Measurements from ENCODE around the gene VWF.

DNA sequence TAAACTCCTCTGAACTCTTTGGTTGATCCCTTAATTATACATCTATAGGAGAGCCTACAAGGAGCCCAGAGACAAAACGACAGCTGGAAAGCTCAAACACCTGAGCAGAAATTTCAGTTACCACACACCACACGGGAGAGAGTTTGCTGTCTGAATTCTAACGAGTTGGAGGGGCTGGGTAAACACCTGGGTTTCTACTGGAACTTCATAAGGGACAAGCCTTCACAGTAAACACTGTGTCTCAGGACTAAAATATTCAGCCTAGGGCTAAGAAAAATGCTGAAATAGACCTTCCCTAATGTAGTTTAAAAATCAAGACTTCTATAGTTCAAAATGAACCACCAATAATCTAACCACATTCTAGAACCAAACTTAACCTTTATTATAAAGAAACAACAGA lies 169.8 kb downstream of the VWF start:
- TF ChIP-seq POLR2A (IDR thresholded peaks at IDR 0.05; ENCODE audit: low read length) (no peak), GATA1 (IDR thresholded peaks at IDR 0.05; ENCODE audit: low read depth, low read length) (no peak)

Data from erythroblast (primary cell).